GM12878 (cell line): Measurements from ENCODE around the gene UGGT2. TPM values are rescaled to one million over a fixed set of nuclear protein-coding genes. Genes with fewer than 3 reads are reported as not detected.
"Not testable (repeated sequence)": the region's sequence is repeated elsewhere in the genome, so short reads cannot be mapped to it uniquely, and the experiment has no call there.

Source experiments
- ATAC-seq: fragments of 200-7000 bp; cut with Tn5 transposase; 3 replicates; pipeline ENCODE4 v1.9.1; 2020; ENCODE audit warnings: mild to moderate bottlenecking, moderate library complexity
- BruUV-seq: library from RNA; stranded (reverse); fragments of 400-500 nt; replicated peaks from 2 replicates; lab custom pipeline; 2021; lab: Mats Ljungman, UMichigan
- CTCF ChIA-PET: fragments of 300-600 bp; sonication (Branson Sonifier 250); formaldehyde crosslinking; extraction: SDS; loops from one replicate; lab custom pipeline; 2021; ENCODE audit warnings: inconsistent platforms; lab: Yijun Ruan, JAX
- POLR2A ChIA-PET: fragments of 350-600 bp; formaldehyde crosslinking; extraction: SDS; loops from one replicate; lab custom pipeline; 2021; ENCODE audit warnings: inconsistent platforms; lab: Charles Lee
- RAD21 ChIA-PET: fragments of 300-600 bp; sonication (Branson Sonifier 250); formaldehyde crosslinking; loops from one replicate; lab custom pipeline; 2023; ENCODE audit warnings: antibody characterized with exemption; ENCODE audit not compliant: unreplicated experiment; lab: Charles Lee
- SMC1A ChIA-PET: fragments of 300-600 bp; sonication (Branson Sonifier 250); formaldehyde crosslinking; loops from one replicate; lab custom pipeline; 2023; ENCODE audit not compliant: unreplicated experiment, uncharacterized antibody; lab: Charles Lee
- DNase-seq: peaks from one replicate; pipeline ENCODE4 v3.0.0-alpha.2; 2011; ENCODE audit warnings: low read depth, low spot score
- FAIRE-seq: peaks from 3 replicates; lab custom pipeline; 2011; peaks lifted over from hg19 to GRCh38; lab: Jason Lieb, UNC
- H2AFZ ChIP-seq: 2 replicates; pipeline ENCODE4 v1.6.0; 2011; ENCODE audit warnings: low read depth, low read length, control low read depth; ENCODE audit not compliant: control insufficient read depth
- H3K27ac ChIP-seq: 2 replicates; pipeline ENCODE4 v1.5.1; 2011; ENCODE audit warnings: control low read depth; ENCODE audit not compliant: control insufficient read depth, insufficient read depth
- H3K27me3 ChIP-seq, 2 experiments: replicated peaks in 1 of 2; 2 replicates each; pipeline versions ENCODE4 v1.6.0 to v1.6.1; 2011; ENCODE audit warnings: low read length in 1 of 2; ENCODE audit not compliant: control insufficient read depth in 2 of 2, insufficient read depth in 2 of 2
- H3K36me3 ChIP-seq, 2 experiments: 2 replicates each; pipeline ENCODE4 v1.5.1; 2011; ENCODE audit warnings: low read length in 1 of 2; ENCODE audit not compliant: control insufficient read depth in 2 of 2, insufficient read depth in 2 of 2
- H3K4me1 ChIP-seq: 2 replicates; pipeline ENCODE4 v1.6.1; 2011; ENCODE audit warnings: mild to moderate bottlenecking, low read length, moderate library complexity, mixed read lengths; ENCODE audit not compliant: control insufficient read depth, insufficient read depth
- H3K4me2 ChIP-seq: 2 replicates; pipeline ENCODE4 v1.6.0; 2011; ENCODE audit warnings: control low read depth; ENCODE audit not compliant: control insufficient read depth, insufficient read depth
- H3K4me3 ChIP-seq: fragments of 200-600 bp; sonication (generic); 2 replicates; pipeline ENCODE4 v1.5.1; 2016
- H3K79me2 ChIP-seq: 2 replicates; pipeline ENCODE4 v1.6.0; 2011; ENCODE audit warnings: low read length; ENCODE audit not compliant: control insufficient read depth, insufficient read depth
- H3K9ac ChIP-seq: 2 replicates; pipeline ENCODE4 v1.8.0; 2011; ENCODE audit warnings: low read length, control low read depth, mixed read lengths; ENCODE audit not compliant: control insufficient read depth, insufficient read depth
- H3K9me3 ChIP-seq: replicated peaks from 3 replicates; pipeline ENCODE4 v1.5.1; 2011; ENCODE audit warnings: mild to moderate bottlenecking, low read length; ENCODE audit not compliant: control insufficient read depth, insufficient read depth
- H4K20me1 ChIP-seq: 2 replicates; pipeline ENCODE4 v1.6.0; 2011; ENCODE audit not compliant: control insufficient read depth, insufficient read depth
- NR2F1 ChIP-seq: fragments of 450-650 bp; conservative IDR thresholded peaks from 2 replicates; pipeline ENCODE4 v1.6.1; 2017; ENCODE audit warnings: mild to moderate bottlenecking
- RAD51 ChIP-seq: fragments of 450-650 bp; IDR thresholded peaks from 2 replicates; pipeline ENCODE4 v1.6.1; 2016; ENCODE audit warnings: moderate library complexity, mild to moderate bottlenecking, inconsistent platforms
- WGBS: methylation state at CpG from one replicate; pipeline ENCODE4 v1.1.6; 2016; ENCODE audit warnings: low lambda C conversion rate; ENCODE audit not compliant: insufficient replicate concordance, insufficient coverage; ENCODE audit errors: missing lambda C conversion rate; 5-methylcytosine and 5-hydroxymethylcytosine counted together
- in situ Hi-C: fragments of 300-500 bp; cut with MboI; formaldehyde crosslinking; loops from 9 replicates; pipeline ENCODE4 v1.14.3; 2018; ENCODE audit warnings: mixed read lengths
- intact Hi-C: fragments of 100-400 bp; cut with micrococcal nuclease; formaldehyde crosslinking; loops from one replicate; pipeline ENCODE4 v1.14.2; 2022; ENCODE audit not compliant: unreplicated experiment
- polyA plus RNA-seq, 11 experiments: library from polyadenylated mRNA; depleted of rRNA in 4 of 11; unstranded in 6 of 11; stranded (reverse) in 5 of 11; fragments of >200 nt; fragmentation: Nextera tagmentation in 4 of 11; fragmentation: Illumina TruSeq in 1 of 11; extraction: Ambion mirVana in 4 of 11; extraction: Trizol in 1 of 11; gene quantifications; 1 replicate in 1 of 11; 2 replicates in 10 of 11; pipeline versions ENCODE4 v1.2.1 to v1.2.3, GENCODE V29; 2011 to 2016; ENCODE audit warnings: inconsistent platforms in 2 of 11, missing spikeins in 2 of 11, low read depth in 1 of 11
- total RNA-seq, 4 experiments: library from RNA; depleted of rRNA in 3 of 4; stranded (reverse); fragments of >200 nt in 3 of 4; fragmentation: Illumina TruSeq in 1 of 4; extraction: Trizol in 1 of 4; gene quantifications; 2 replicates each; pipeline versions ENCODE4 v1.2.1 to v1.2.3, GENCODE V29; 2013 to 2021

Gene UGGT2
- total and polyA plus RNA-seq, 10 of the 15 experiments (the other 5 are each of a cell fraction or from before 2014, with no cell fraction given), result 4.9 to 29.0 (median 17.3) TPM

DNA sequence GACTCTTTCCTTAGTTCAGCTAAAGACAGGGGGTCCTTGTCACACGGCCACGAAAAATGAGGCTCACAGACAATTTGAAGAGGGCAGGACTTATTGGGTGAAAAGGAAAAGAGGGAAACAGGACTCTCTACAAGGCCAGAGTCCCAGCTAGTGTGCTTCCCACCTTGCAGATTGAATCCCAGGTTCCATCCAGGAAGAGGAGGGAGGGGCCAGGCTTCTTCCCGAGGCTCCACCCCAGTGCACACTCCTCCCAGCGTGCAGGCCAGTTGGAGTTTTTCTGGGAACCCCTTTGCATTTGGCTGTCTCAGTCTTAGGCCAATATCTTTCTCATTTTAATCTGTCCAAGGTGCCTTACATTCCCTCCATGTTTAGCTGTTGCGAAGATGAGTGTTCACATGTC is 269.5 kb downstream of the UGGT2 start:
- CTCF ChIA-PET, result no interaction called here
- Histone ChIP-seq H3K4me1 (no peaks in the 10 kb centered on the region), H3K79me2 (no peaks in the 10 kb centered on the region), H3K9ac (no peak overlapping the region), H4K20me1 (no peaks in the 10 kb centered on the region)
- 91% methylated on average over 5 of the region's 5 CpGs for WGBS
- RAD21 ChIA-PET, result no interaction called here
- SMC1A ChIA-PET, result interaction anchor here (0.6 to 1.1 kb wide), 2 partner anchors 9 to 59 kb away, joined by 3 read pairs; no protein-coding TSS in a partner anchor
- POLR2A ChIA-PET, result no interaction called here
- TF ChIP-seq RAD51 (no peak), NR2F1 (no peak)
- TF ChIP-seq, all 136 proteins: peak for 0
- in situ Hi-C loops (no loop called here), intact Hi-C loops (no loop called here)
- Histone ChIP-seq H3K27me3 (no peaks in the 10 kb centered on the region), H3K9me3 (no peaks in the 10 kb centered on the region; the same call in 2 of the 3 replicates), H2AFZ (no peak overlapping the region), H3K4me3 (no peak overlapping the region), H3K27ac (no peak overlapping the region), H3K4me2 (no peak overlapping the region), H3K36me3 (peaks cover 2 to 26% of the 10 kb centered on the region in 2 experiments; a peak in 2 of 4 replicates)
- ATAC-seq, result no peak
- DNase-seq, result no peak
- no peak for FAIRE-seq
- BruUV-seq, result no TSS peak

DNA sequence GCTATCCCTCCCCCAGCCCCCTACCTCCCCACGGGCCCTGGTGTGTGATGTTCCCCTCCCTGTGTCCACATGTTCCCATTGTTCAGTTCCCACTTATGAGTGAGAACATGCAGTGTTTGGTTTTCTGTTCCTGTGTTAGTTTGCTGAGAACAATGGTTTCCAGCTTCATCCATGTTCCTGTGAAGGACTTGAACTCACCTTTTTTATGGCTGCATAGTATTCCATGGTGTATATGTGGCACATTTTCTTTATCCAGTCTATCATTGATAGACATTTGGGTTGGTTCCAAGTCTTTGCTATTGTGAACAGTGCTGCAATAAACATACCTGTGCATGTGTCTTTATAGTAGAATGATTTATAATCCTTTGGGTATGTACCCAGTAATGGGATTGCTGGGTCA is 271.3 kb downstream of the UGGT2 start:
- intact Hi-C loops, H3K4me1 ChIP-seq, H3K4me3 ChIP-seq, RAD21 ChIA-PET, H3K27ac ChIP-seq, H3K27me3 ChIP-seq, H2AFZ ChIP-seq, BruUV-seq, H3K4me2 ChIP-seq, DNase-seq, CTCF ChIA-PET, FAIRE-seq, in situ Hi-C loops, SMC1A ChIA-PET, H3K9me3 ChIP-seq, H3K79me2 ChIP-seq, POLR2A ChIA-PET, H3K9ac ChIP-seq, ATAC-seq, H4K20me1 ChIP-seq: not testable (repeated sequence)
- H3K36me3 ChIP-seq, result peaks cover 2 to 21% of the 10 kb centered on the region in 2 experiments; a peak in 2 of 4 replicates
- 60% methylated on average over 1 of the region's 1 CpG for WGBS
